ENCODE measurements around the gene MPZL3.

Gene MPZL3

DNA sequence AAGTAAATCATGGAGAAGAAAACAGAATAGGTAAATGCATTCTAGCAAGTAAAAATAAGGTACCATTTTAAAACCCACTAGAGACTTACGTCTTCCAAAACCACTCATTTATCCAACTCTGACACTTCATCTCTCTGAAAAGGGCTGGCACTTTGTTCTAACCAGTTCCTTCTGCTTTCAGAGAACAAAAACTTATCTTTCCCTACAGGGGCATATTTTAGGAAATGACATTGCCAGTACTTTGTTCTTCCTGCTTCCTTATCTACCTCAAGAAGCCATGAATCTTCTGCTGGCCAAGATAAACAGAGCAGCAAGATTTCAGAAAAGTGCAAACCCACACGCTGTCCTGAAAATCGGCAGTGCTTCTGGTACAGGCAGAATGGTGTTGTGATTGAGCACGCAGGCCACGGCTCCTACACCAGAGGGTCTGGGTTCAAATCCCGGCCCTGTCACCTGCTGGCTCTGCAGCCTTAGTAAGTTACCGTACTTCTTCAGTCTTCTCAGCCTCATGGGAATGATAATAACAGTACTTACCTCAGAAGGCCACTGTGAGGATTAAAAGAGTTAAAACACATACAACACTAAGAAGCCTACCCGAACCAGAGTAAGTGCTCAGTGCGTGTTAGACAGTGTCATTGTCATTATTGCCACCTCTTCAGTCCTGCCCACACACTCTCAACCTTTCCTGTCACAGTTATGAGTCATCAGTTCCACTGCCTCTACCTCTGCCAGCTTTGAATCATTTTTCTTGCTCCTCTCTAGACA is 11.0 kb downstream of the MPZL3 start:
- H3K4me3 ChIP-seq (ENCODE audit: low read length) = no peak overlapping the region
- peaks cover 7% of the 10 kb centered on the region for H3K4me1 ChIP-seq (ENCODE audit: control insufficient read depth, low read depth, low read length)
- H3K27me3 ChIP-seq (ENCODE audit: control insufficient read depth, insufficient read depth, low read length) = peaks cover 10% of the 10 kb centered on the region
- no peaks in the 10 kb centered on the region for H3K36me3 ChIP-seq (ENCODE audit: control insufficient read depth, low read depth, low read length)
- no peaks in the 10 kb centered on the region for H3K9me3 ChIP-seq (ENCODE audit: control insufficient read depth, low read depth, low read length)
- no peak overlapping the region for H3K27ac ChIP-seq (ENCODE audit: low read length)
- no peak overlapping the region for H3K9ac ChIP-seq (ENCODE audit: low read length)

DNA sequence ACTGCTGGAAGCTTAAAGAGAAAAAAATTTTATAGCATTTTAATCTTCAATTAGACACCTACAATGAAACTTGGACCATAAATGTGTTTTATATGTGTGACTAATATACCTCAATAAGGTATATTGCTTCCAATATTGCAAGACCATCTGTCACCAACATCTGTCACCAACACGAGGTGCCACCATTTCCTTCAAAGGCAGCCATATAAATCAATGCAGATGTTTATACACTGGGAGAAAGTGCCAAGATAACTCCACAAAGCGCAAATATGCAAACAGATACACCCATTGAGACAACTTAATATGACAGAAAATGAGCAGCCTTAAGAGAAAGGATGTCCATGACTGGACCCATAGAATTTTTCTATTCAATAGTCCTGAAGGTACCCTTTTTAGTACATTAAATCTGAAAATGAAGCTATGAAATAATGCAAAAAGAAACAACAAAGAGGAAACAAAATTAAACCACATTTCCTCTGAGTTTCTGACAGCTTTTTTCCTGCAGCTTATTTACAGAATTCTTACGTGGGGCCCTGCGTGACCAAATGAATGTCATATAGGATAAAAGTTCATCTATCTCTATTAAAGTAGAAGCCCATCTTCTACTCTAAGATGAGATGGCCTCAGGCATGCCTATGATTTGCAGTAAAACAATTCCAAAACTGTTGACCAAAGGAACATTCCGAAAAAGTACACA is 12.5 kb downstream of the MPZL3 start:
- H3K27me3 ChIP-seq (ENCODE audit: control insufficient read depth, insufficient read depth, low read length) = no peaks in the 10 kb centered on the region

DNA sequence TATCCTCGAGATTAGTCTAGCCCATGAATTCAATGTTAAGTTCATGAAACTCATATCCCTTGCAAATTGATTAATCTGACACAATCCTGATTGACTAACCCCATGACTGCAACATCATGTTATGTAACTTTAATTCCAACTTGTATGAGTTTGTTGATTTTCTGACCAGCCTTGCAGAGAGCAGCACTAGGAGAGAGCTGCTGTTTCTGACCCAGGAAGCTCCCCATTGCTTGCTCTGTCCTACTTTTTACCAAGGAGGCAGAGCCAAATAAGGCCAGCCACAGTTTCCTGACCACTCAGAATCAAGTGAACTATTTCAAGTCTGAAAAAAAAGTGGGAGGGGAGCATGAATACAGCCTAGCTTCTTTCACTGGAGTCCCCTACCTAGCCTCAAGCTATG is 13.2 kb downstream of the MPZL3 start:
- Histone ChIP-seq H3K36me3 (ENCODE audit: control insufficient read depth, low read depth, low read length) (no peaks in the 10 kb centered on the region), H3K9me3 (ENCODE audit: control insufficient read depth, low read depth, low read length) (no peaks in the 10 kb centered on the region), H3K27ac (ENCODE audit: low read length) (no peak overlapping the region), H3K4me1 (ENCODE audit: control insufficient read depth, low read depth, low read length) (peaks cover 7% of the 10 kb centered on the region), H3K9ac (ENCODE audit: low read length) (no peak overlapping the region), H3K27me3 (ENCODE audit: control insufficient read depth, insufficient read depth, low read length) (no peaks in the 10 kb centered on the region), H3K4me3 (ENCODE audit: low read length) (no peak overlapping the region)

More for the DNA sequence above, 12.5 kb downstream of the MPZL3 start:
- Histone ChIP-seq H3K9me3 (ENCODE audit: control insufficient read depth, low read depth, low read length) (no peaks in the 10 kb centered on the region), H3K27ac (ENCODE audit: low read length) (no peak overlapping the region), H3K4me1 (ENCODE audit: control insufficient read depth, low read depth, low read length) (peaks cover 7% of the 10 kb centered on the region), H3K36me3 (ENCODE audit: control insufficient read depth, low read depth, low read length) (no peaks in the 10 kb centered on the region), H3K4me3 (ENCODE audit: low read length) (no peak overlapping the region), H3K9ac (ENCODE audit: low read length) (no peak overlapping the region)

DNA sequence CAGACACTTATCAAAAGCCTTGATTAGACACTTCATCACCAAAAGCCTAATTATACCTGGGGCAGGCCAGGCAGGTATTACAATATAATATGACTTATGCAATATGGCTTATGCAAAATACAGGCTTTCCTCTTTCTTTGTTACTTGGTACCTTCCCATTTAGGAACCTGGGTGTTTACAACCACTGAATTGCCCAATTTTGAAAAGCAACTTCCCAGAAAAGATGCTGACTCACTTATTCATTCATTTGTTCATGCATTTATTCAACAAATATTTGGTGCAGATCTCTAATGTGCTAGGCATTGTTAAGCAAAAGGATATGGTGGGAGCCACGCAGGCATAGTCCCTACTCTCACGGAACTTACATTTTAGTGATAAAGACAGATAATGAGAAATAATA is 13.7 kb downstream of the MPZL3 start:
- no peak overlapping the region for H3K27ac ChIP-seq (ENCODE audit: low read length)
- no peak overlapping the region for H3K4me3 ChIP-seq (ENCODE audit: low read length)
- H3K36me3 ChIP-seq (ENCODE audit: control insufficient read depth, low read depth, low read length) = no peaks in the 10 kb centered on the region
- H3K4me1 ChIP-seq (ENCODE audit: control insufficient read depth, low read depth, low read length) = peaks cover 7% of the 10 kb centered on the region
- no peaks in the 10 kb centered on the region for H3K9me3 ChIP-seq (ENCODE audit: control insufficient read depth, low read depth, low read length)
- H3K9ac ChIP-seq (ENCODE audit: low read length) = no peak overlapping the region
- no peaks in the 10 kb centered on the region for H3K27me3 ChIP-seq (ENCODE audit: control insufficient read depth, insufficient read depth, low read length)

DNA sequence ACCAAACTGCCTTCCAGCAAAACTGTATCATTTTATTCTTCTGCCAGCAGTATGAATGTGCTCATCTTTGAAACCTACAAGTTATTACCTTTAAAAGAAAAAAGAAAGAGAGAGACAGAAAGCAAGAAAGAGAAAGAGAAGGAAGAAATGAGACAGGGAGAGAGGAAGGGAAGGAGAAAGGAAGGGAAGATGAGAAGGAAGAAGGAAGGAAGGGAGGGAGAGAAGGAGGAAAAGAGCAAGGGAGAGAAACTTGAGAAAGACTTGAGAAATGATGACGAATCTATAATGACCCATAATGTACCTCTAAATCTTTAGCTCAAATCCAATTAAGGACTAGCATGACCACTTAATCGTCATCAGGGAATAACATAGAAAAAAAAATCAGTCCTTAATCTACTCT is 16.0 kb downstream of the MPZL3 start:
- Histone ChIP-seq H3K9ac (ENCODE audit: low read length) (no peak overlapping the region), H3K9me3 (ENCODE audit: control insufficient read depth, low read depth, low read length) (no peaks in the 10 kb centered on the region), H3K27ac (ENCODE audit: low read length) (no peak overlapping the region), H3K4me1 (ENCODE audit: control insufficient read depth, low read depth, low read length) (peaks cover 7% of the 10 kb centered on the region), H3K36me3 (ENCODE audit: control insufficient read depth, low read depth, low read length) (no peaks in the 10 kb centered on the region), H3K27me3 (ENCODE audit: control insufficient read depth, insufficient read depth, low read length) (no peaks in the 10 kb centered on the region), H3K4me3 (ENCODE audit: low read length) (no peak overlapping the region)

DNA sequence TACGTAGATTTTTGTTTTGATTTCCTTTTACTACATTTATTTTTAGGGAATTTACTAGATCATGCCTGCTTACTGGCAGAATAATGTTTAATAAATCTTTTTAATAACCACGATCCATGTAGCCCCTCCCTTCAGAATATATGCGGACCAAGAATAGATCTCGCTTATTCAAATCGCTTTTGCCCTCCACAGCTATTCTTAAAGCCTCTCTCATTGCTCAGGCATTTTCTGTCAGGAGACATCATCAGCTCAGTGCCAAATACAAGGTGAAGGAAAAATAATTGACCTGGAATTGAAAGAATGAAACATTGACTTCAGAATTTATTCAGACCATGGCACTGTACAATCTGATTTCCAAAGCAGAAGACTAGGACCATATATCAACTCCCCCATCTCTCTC is 17.3 kb downstream of the MPZL3 start:
- Histone ChIP-seq H3K4me3 (ENCODE audit: low read length) (no peak overlapping the region), H3K27ac (ENCODE audit: low read length) (no peak overlapping the region), H3K27me3 (ENCODE audit: control insufficient read depth, insufficient read depth, low read length) (no peaks in the 10 kb centered on the region), H3K9me3 (ENCODE audit: control insufficient read depth, low read depth, low read length) (no peaks in the 10 kb centered on the region), H3K4me1 (ENCODE audit: control insufficient read depth, low read depth, low read length) (peaks cover 7% of the 10 kb centered on the region), H3K36me3 (ENCODE audit: control insufficient read depth, low read depth, low read length) (no peaks in the 10 kb centered on the region), H3K9ac (ENCODE audit: low read length) (no peak overlapping the region)

DNA sequence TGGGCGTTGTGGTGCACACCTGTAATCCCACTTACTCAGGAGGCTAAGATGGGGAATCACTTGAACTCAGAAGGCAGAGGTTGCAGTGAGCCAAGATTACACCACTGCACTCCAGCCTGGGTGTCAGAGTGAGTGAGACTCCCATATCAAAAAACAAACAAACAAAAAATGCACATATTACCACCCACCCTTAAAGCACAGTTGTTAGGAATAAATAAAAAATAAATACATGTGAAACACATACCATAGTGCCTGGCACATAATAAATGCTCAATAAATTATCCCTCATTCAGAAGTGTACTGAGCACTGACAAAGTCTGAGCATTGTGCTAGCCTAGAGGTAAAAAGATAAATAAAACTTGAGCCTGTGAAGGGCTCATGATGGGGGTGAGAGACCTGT is 18.3 kb downstream of the MPZL3 start:
- Histone ChIP-seq H3K27ac (ENCODE audit: low read length) (no peak overlapping the region), H3K4me3 (ENCODE audit: low read length) (no peak overlapping the region), H3K9ac (ENCODE audit: low read length) (no peak overlapping the region), H3K4me1 (ENCODE audit: control insufficient read depth, low read depth, low read length) (peaks cover 3% of the 10 kb centered on the region), H3K9me3 (ENCODE audit: control insufficient read depth, low read depth, low read length) (no peaks in the 10 kb centered on the region), H3K36me3 (ENCODE audit: control insufficient read depth, low read depth, low read length) (no peaks in the 10 kb centered on the region), H3K27me3 (ENCODE audit: control insufficient read depth, insufficient read depth, low read length) (no peaks in the 10 kb centered on the region)

DNA sequence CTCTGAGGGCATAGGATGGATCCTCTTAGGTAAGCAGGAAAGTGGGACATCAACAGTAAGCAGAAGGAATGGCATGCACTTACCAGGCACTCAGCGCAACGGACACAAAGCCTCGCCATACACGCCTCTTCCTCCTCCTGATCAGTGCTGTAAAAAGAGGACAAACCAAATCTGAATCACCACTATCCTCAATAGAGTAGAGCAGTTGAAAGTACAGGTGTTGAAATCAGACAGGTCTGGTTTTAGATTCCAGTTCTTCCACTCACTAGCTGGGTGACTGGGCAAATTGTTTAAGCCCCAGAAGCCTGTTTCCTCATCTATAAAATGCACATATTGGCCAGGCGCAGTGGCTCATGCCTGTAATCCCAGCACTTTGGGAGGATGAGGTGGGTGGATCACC is 18.8 kb downstream of the MPZL3 start:
- H3K36me3 ChIP-seq (ENCODE audit: control insufficient read depth, low read depth, low read length) = no peaks in the 10 kb centered on the region
- H3K9ac ChIP-seq (ENCODE audit: low read length) = no peak overlapping the region
- no peaks in the 10 kb centered on the region for H3K4me1 ChIP-seq (ENCODE audit: control insufficient read depth, low read depth, low read length)
- no peaks in the 10 kb centered on the region for H3K27me3 ChIP-seq (ENCODE audit: control insufficient read depth, insufficient read depth, low read length)
- no peak overlapping the region for H3K27ac ChIP-seq (ENCODE audit: low read length)
- no peak overlapping the region for H3K4me3 ChIP-seq (ENCODE audit: low read length)
- no peaks in the 10 kb centered on the region for H3K9me3 ChIP-seq (ENCODE audit: control insufficient read depth, low read depth, low read length)

DNA sequence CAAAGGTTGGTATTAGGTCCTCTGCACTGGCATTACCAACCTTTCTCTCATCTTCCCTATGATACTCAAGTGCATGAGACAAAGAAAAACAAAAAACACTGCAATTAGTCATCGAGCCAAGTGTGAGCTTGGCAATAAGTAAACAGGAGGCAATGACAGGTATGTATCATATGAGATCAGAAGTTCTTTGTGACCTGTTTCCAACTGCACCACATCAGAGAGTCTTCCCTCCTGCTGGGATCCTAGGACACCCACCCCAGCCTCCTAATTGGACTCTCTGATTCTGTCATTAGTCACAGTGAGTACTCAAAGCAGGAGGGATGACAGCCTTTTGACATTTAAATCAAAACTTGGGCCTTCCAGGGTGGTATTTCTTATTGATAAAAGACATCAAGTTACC is 19.5 kb downstream of the MPZL3 start:
- no peaks in the 10 kb centered on the region for H3K27me3 ChIP-seq (ENCODE audit: control insufficient read depth, insufficient read depth, low read length)
- no peak overlapping the region for H3K4me3 ChIP-seq (ENCODE audit: low read length)
- H3K9ac ChIP-seq (ENCODE audit: low read length) = no peak overlapping the region
- no peak overlapping the region for H3K27ac ChIP-seq (ENCODE audit: low read length)
- no peaks in the 10 kb centered on the region for H3K9me3 ChIP-seq (ENCODE audit: control insufficient read depth, low read depth, low read length)
- H3K36me3 ChIP-seq (ENCODE audit: control insufficient read depth, low read depth, low read length) = no peaks in the 10 kb centered on the region
- H3K4me1 ChIP-seq (ENCODE audit: control insufficient read depth, low read depth, low read length) = no peaks in the 10 kb centered on the region

DNA sequence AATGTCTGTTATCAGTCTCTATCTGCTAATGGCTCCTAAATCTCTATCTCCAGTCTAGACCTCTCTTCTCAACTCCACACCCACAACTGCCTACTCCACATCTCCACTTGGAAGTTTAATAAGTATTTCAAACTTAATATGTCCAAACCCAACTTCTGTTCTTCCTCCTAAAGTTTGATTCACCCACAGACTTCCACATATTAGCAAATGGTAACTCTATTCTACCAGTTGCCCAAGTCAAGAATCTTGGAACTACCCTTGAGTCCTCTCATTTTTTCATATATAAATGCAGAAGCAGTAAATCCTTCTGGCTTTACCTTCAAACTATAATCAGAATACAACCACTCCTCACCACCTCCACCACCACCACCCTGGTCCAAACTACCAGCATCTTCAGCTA is 20.7 kb downstream of the MPZL3 start:
- H3K4me1 ChIP-seq (ENCODE audit: control insufficient read depth, low read depth, low read length) = no peaks in the 10 kb centered on the region
- no peaks in the 10 kb centered on the region for H3K36me3 ChIP-seq (ENCODE audit: control insufficient read depth, low read depth, low read length)
- H3K9me3 ChIP-seq (ENCODE audit: control insufficient read depth, low read depth, low read length) = no peaks in the 10 kb centered on the region
- H3K9ac ChIP-seq (ENCODE audit: low read length) = no peak overlapping the region
- no peaks in the 10 kb centered on the region for H3K27me3 ChIP-seq (ENCODE audit: control insufficient read depth, insufficient read depth, low read length)
- H3K4me3 ChIP-seq (ENCODE audit: low read length) = no peak overlapping the region
- H3K27ac ChIP-seq (ENCODE audit: low read length) = no peak overlapping the region

DNA sequence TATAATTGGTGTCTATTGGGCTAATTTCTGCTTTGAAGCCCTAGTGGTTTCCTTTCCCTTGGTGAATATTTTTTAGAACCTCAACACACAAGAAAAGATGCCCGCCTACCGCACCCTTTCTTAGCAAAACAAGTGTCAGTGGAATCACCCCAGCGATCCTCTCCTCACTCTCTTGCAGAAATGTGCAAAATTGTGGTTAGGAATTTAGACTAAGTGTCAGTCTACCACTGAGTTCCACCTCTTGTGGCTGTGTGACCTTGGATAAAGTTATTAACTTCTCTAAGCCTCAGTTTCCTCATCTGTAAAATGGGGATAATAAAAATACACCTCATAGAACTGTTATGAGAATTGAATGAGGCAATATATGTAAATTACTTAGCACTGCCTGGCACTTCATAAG is 22.1 kb downstream of the MPZL3 start:
- Histone ChIP-seq H3K9ac (ENCODE audit: low read length) (no peak overlapping the region), H3K4me1 (ENCODE audit: control insufficient read depth, low read depth, low read length) (no peaks in the 10 kb centered on the region), H3K27ac (ENCODE audit: low read length) (no peak overlapping the region), H3K4me3 (ENCODE audit: low read length) (no peak overlapping the region), H3K27me3 (ENCODE audit: control insufficient read depth, insufficient read depth, low read length) (no peaks in the 10 kb centered on the region), H3K36me3 (ENCODE audit: control insufficient read depth, low read depth, low read length) (no peaks in the 10 kb centered on the region), H3K9me3 (ENCODE audit: control insufficient read depth, low read depth, low read length) (no peaks in the 10 kb centered on the region)

DNA sequence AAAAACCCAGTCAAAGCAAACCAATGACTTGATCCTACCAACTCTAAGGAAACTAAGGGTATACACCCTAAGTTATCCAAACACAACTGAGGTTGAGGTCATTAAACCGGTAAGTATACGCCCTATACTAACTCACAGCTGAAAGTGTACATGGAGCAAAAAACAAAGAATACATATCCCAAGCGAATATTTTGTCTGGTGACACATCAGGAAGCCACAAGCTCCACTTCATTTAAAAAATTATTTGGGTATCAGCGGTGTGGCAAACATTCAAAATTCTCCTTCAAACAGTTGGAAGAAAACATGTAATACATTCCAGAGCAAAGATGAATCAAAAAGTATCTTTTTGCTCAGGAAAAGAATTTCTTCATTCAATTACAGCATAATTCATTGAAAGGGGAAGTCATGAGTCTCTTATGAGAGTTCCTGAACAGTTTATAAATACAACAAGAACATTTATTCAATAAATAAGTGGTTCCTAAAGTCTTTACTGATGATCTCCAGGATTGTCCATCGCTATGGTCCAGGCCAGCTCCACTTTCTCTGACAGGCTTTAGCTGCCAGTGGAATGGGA is 22.8 kb downstream of the MPZL3 start:
- no peak overlapping the region for H3K9ac ChIP-seq (ENCODE audit: low read length)
- no peak overlapping the region for H3K4me3 ChIP-seq (ENCODE audit: low read length)
- H3K27ac ChIP-seq (ENCODE audit: low read length) = no peak overlapping the region
- H3K27me3 ChIP-seq (ENCODE audit: control insufficient read depth, insufficient read depth, low read length) = no peaks in the 10 kb centered on the region
- no peaks in the 10 kb centered on the region for H3K4me1 ChIP-seq (ENCODE audit: control insufficient read depth, low read depth, low read length)
- H3K36me3 ChIP-seq (ENCODE audit: control insufficient read depth, low read depth, low read length) = no peaks in the 10 kb centered on the region
- no peaks in the 10 kb centered on the region for H3K9me3 ChIP-seq (ENCODE audit: control insufficient read depth, low read depth, low read length)
